Erythroblast (primary cell): ENCODE data around the gene CIDEC.
"Not testable (repeated sequence)": the region's sequence is repeated elsewhere in the genome, so short reads cannot be mapped to it uniquely, and the experiment has no call there.

ENCODE experiments used
- DNase-seq, 2 experiments: peaks; one replicate each; lab custom pipeline; 2025; lab: John Stamatoyannopoulos, UW
- GATA1 ChIP-seq: IDR thresholded peaks from 2 replicates; pipeline ENCODE4 v1.6.1; 2011; ENCODE audit warnings: low read depth, mild to moderate bottlenecking, control low read depth, low read length, moderate library complexity
- POLR2A ChIP-seq: IDR thresholded peaks from 2 replicates; pipeline ENCODE4 v1.6.1; 2011; ENCODE audit warnings: mild to moderate bottlenecking, low read length

The CIDEC gene

GRCh38 chr3:9893739-9894138 is 13.7 kb upstream of the CIDEC start:
- no peak for TF ChIP-seq POLR2A
- no peak for TF ChIP-seq GATA1
- DNase-seq, result no peak

GRCh38 chr3:9891072-9891622 is 11.1 kb upstream of the CIDEC start:
- DNase-seq, result no peak

GRCh38 chr3:9890249-9891071 is 10.4 kb upstream of the CIDEC start, which contains the start of gene JAGN1:
TSS of gene JAGN1 (plus strand) at chr3:9890610. CDS start at chr3:9890723, 113 bp downstream.
- TF ChIP-seq GATA1 (no peak), POLR2A (peak; percentile 91)
- DNase-seq, result peak; percentile 93 to 96

More at GRCh38 chr3:9891072-9891622, 11.1 kb upstream of the CIDEC start:
- TF ChIP-seq POLR2A (no peak), GATA1 (no peak)

DNA sequence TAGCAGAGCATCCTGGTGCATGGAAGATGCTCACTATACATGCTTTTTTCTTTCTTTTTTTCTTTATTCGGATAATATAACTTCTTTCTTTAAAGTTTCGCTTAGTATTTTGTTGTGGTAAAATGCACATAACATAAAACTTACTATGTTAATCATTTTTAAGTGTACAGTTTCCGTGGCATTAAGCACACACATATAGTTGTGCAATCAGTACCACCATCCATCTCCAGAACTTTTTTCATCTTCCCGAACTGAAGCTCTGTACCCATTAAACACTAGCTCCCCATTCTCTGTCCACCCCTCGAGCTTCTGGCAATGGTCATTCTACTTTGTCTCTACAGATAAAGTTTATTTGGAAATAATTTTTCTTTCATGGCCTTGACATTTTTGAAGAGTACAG is 9.4 kb upstream of the CIDEC start:
- TF ChIP-seq GATA1 (no peak), POLR2A (no peak)
- no peak for DNase-seq

DNA sequence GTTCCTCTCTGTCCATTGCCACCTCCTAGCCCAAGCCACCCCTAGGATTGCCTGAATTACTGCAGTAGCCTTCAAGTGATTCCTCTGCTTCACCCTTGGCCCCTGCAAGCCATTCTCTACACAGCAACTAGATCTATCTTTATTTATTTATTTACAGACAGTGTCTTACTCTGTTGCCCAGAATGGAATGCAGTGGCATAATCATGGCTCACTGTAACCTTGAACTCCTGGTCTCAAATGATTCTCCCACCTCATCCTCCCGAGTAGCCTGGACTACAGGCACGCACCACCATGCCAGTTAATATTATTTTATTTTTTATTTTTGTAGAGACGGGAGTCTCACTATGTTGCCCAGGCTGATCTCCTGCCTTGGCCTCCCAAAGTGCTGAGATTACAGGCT is 8.5 kb upstream of the CIDEC start:
- no peak for DNase-seq
- no peak for TF ChIP-seq POLR2A
- no peak for TF ChIP-seq GATA1

GRCh38 chr3:9887480-9887879 is 7.4 kb upstream of the CIDEC start:
- TF ChIP-seq POLR2A, result no peak
- DNase-seq, result no peak

- DNase-seq, result no peak
- no peak for TF ChIP-seq POLR2A
- no peak for TF ChIP-seq GATA1
Measured at GRCh38 chr3:9886328-9886727, 6.3 kb upstream of the CIDEC start.

DNA sequence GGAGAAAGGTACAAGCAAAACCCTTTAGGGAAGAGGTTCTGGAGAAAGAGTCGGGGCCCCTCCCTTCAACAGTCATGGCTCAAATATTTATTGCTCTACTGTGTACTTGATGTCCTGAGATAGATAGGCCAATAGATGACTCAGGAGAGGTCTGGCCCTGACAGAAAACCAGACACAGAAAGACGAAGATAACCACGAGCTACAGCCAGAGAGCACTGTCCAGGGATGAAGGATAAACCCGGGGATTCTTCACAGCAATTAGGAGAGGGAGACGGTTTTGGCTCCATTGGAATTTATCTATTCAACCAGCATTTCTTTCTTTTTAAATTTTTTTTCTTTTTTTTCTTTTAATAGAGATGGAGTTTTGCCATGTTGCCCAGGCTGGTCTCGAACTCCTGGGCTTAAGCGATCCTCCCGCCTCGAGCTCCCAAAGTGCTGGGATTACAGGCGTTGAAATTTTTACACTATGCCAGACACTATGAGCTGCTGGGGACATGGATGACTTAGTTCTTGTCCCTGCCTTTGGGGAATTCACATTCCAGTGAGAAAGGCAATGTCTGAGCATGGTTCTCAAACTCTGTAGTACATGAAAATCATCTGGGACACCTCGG is 4.6 kb upstream of the CIDEC start:
- DNase-seq, result peak; percentile 56 to 66
- no peak for TF ChIP-seq POLR2A
- TF ChIP-seq GATA1, result no peak

DNA sequence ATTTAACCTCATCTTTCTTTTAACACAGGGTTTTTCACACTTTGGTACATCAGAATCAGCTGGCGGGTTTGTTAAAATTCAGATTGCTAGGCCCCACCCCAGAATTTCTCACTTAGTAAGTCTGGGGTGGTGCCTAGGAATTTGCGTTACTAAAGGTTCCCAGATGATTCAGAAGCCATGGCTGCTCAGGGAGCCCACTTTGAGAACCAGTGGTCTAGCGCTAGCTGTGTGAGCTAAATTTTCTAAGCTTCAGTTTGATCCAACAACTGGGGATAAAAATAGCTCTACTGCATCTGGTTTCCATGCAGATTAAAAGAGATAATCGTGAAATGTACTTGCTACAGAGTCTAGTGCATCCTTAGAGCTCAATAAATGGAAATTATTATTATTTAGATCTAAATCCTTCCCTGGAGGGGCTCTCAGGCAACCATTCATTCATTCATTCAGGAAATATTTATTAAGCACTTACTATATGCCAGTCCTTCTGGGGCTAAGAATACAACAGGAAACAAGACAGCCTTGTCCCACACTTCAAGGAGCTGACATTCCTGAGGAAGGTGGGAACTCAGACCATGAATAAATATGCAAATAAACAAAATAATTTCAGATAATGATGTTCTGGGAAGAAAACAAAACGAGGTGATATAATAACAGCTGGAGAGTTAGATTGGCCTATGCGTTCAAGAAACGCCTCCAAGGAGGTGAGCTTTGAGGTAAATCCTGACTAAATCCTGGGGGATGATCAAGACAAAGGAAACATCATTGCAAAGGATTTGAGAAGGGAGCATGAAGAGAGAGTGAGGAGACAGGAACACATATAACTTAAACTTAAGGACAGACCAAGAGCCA is 3.9 kb upstream of the CIDEC start:
- DNase-seq, result no peak
- TF ChIP-seq GATA1 (no peak), POLR2A (no peak)

DNA sequence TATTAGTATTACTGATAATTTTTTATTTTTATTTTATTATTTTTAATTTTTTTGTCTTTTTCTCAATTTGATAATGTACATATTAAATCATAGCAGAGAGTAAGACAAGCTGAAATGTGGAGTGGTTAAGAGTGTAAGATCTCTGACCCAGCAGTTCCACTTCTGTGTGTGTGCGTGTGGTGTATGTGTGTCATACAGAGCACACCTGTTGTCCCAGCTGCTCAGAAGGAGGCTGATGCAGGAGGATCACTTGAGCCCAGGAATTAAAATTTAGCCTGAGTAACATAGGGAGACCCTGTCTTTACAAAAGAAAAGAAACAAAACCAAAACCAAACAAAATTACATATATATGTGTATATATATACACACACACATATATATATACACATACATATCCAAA is 1.4 kb upstream of the CIDEC start:
- TF ChIP-seq POLR2A (no peak), GATA1 (no peak)
- DNase-seq, result no peak

GRCh38 chr3:9878700-9879099 is 1.4 kb downstream of the CIDEC start:
- TF ChIP-seq POLR2A (no peak), GATA1 (no peak)
- no peak for DNase-seq

DNA sequence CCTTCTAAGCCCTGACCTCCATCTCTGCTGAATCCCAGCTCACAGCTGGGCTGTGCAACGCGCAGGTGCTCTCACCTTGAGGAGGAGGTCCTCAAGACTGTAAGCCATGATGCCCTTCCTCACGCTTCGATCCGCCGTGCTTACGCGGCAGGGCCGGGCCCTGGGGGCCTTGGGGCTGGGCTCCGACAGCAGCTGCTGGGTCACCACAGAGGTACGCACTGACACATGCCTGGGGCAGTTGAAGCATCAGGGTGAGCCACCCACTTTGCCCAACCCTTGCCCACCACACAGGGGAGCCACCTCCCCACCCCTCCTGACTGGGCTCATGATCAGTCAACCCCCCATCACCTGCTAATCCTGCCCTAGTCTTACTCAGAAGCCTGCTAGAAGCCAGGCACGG is 3.1 kb downstream of the CIDEC start:
- TF ChIP-seq POLR2A (no peak), GATA1 (no peak)
- no peak for DNase-seq

- not testable (repeated sequence) for DNase-seq
Measured at GRCh38 chr3:9876255-9876654, 3.8 kb downstream of the CIDEC start.
